Osteoblast (primary cell): ENCODE results near the gene METTL1. TPM values are rescaled to one million over a fixed set of nuclear protein-coding genes. Genes with fewer than 3 reads are reported as not detected.

Experiments used
- DNase-seq: peaks from one replicate; pipeline ENCODE4 v3.0.0; 2011; ENCODE audit warnings: low spot score, mixed read lengths; ENCODE audit not compliant: insufficient read length; ENCODE audit errors: missing footprints
- H2AFZ ChIP-seq: 2 replicates; pipeline ENCODE4 v1.6.0; 2011; ENCODE audit warnings: mild to moderate bottlenecking, low read length
- H3K27ac ChIP-seq: 2 replicates; pipeline ENCODE4 v1.5.1; 2011; ENCODE audit warnings: mild to moderate bottlenecking, low read depth, low read length, moderate library complexity
- H3K27me3 ChIP-seq: 2 replicates; pipeline ENCODE4 v1.6.0; 2012; ENCODE audit warnings: mild to moderate bottlenecking, control low read depth, inconsistent platforms, low read length, moderate library complexity; ENCODE audit not compliant: insufficient read depth
- H3K36me3 ChIP-seq: 2 replicates; pipeline ENCODE4 v1.5.1; 2011; ENCODE audit warnings: mild to moderate bottlenecking, low read length, control low read depth, moderate library complexity; ENCODE audit not compliant: insufficient read depth
- H3K4me1 ChIP-seq: 2 replicates; pipeline ENCODE4 v1.5.1; 2011; ENCODE audit warnings: mild to moderate bottlenecking, low read length, control low read depth, moderate library complexity; ENCODE audit not compliant: insufficient read depth
- H3K4me2 ChIP-seq: 2 replicates; pipeline ENCODE4 v1.6.0; 2011; ENCODE audit warnings: mild to moderate bottlenecking, low read length; ENCODE audit not compliant: insufficient read depth
- H3K4me3 ChIP-seq: fragments of 200-600 bp; sonication (generic); 3 replicates; pipeline ENCODE4 v1.5.1; 2012; ENCODE audit warnings: mild to moderate bottlenecking, low read length, inconsistent platforms; ENCODE audit not compliant: insufficient read depth
- H3K79me2 ChIP-seq: 2 replicates; pipeline ENCODE4 v1.6.0; 2012; ENCODE audit warnings: mild to moderate bottlenecking, low read length, control low read depth, inconsistent platforms; ENCODE audit not compliant: insufficient read depth
- H3K9me3 ChIP-seq: 2 replicates; pipeline ENCODE4 v1.5.1; 2011; ENCODE audit warnings: low read depth, low read length, control low read depth
- H4K20me1 ChIP-seq: 2 replicates; pipeline ENCODE4 v1.6.0; 2012; ENCODE audit warnings: mild to moderate bottlenecking, low read length, control low read depth; ENCODE audit not compliant: insufficient read depth
- CTCF ChIP-seq: IDR thresholded peaks from 2 replicates; pipeline ENCODE4 v1.5.1; 2011; ENCODE audit warnings: mild to moderate bottlenecking, low read depth, low read length, moderate library complexity; ENCODE audit errors: extremely low read depth
- total RNA-seq: library from RNA; depleted of rRNA; stranded (reverse); fragments of >200 nt; gene quantifications from 2 replicates; pipeline ENCODE4 v1.2.3, GENCODE V29; 2012

The METTL1 gene
- total RNA-seq, 1 donor = 2.9 TPM

GRCh38 chr12:57810450-57810849 is 38.5 kb upstream of the METTL1 start:
- H3K27ac ChIP-seq = no peak overlapping the region
- peaks cover 13% of the 10 kb centered on the region for H4K20me1 ChIP-seq
- no peak overlapping the region for H2AFZ ChIP-seq
- H3K9me3 ChIP-seq = no peaks in the 10 kb centered on the region
- no peak overlapping the region for H3K4me3 ChIP-seq
- peaks cover 18% of the 10 kb centered on the region for H3K36me3 ChIP-seq
- H3K27me3 ChIP-seq = no peaks in the 10 kb centered on the region
- H3K4me2 ChIP-seq = no peak overlapping the region
- no peak for TF ChIP-seq CTCF
- H3K79me2 ChIP-seq = no peaks in the 10 kb centered on the region
- DNase-seq = no peak
- peaks cover 16% of the 10 kb centered on the region for H3K4me1 ChIP-seq

- no peak for TF ChIP-seq CTCF
- Histone ChIP-seq H3K79me2 (no peaks in the 10 kb centered on the region), H4K20me1 (peaks cover 9% of the 10 kb centered on the region), H3K9me3 (no peaks in the 10 kb centered on the region), H3K27me3 (no peaks in the 10 kb centered on the region), H2AFZ (no peak overlapping the region), H3K27ac (no peak overlapping the region), H3K4me3 (no peak overlapping the region), H3K4me2 (no peak overlapping the region), H3K4me1 (peaks cover 8% of the 10 kb centered on the region), H3K36me3 (peaks cover 18% of the 10 kb centered on the region)
- no peak for DNase-seq
Measured at GRCh38 chr12:57809425-57809824, 37.5 kb upstream of the METTL1 start.

GRCh38 chr12:57808351-57808750 is 36.4 kb upstream of the METTL1 start:
- Histone ChIP-seq H3K27ac (no peak overlapping the region), H2AFZ (no peak overlapping the region), H3K79me2 (no peaks in the 10 kb centered on the region), H3K4me2 (no peak overlapping the region), H3K4me3 (no peak overlapping the region), H4K20me1 (peaks cover 1% of the 10 kb centered on the region), H3K4me1 (peaks cover 3% of the 10 kb centered on the region), H3K27me3 (no peaks in the 10 kb centered on the region), H3K36me3 (peaks cover 18% of the 10 kb centered on the region), H3K9me3 (no peaks in the 10 kb centered on the region)
- DNase-seq = no peak
- no peak for TF ChIP-seq CTCF

GRCh38 chr12:57807285-57807684 is 35.4 kb upstream of the METTL1 start:
- Histone ChIP-seq H3K4me2 (no peak overlapping the region), H3K79me2 (no peaks in the 10 kb centered on the region)

More at GRCh38 chr12:57807285-57807684, 35.4 kb upstream of the METTL1 start:
- no peak for TF ChIP-seq CTCF
- H2AFZ ChIP-seq = no peak overlapping the region
- H3K9me3 ChIP-seq = no peaks in the 10 kb centered on the region
- H3K4me3 ChIP-seq = no peak overlapping the region
- no peaks in the 10 kb centered on the region for H3K4me1 ChIP-seq
- no peaks in the 10 kb centered on the region for H3K27me3 ChIP-seq
- no peak overlapping the region for H3K27ac ChIP-seq
- DNase-seq = no peak
- H3K36me3 ChIP-seq = peaks cover 19% of the 10 kb centered on the region
- H4K20me1 ChIP-seq = no peaks in the 10 kb centered on the region
